T-helper 9 cell (primary cell): ENCODE results near the gene LEMD1.
"Not testable (repeated sequence)": the region's sequence is repeated elsewhere in the genome, so short reads cannot be mapped to it uniquely, and the experiment has no call there.

Source experiments
- DNase-seq: peaks from one replicate; pipeline ENCODE4 v3.0.0-alpha.2; 2020

The LEMD1 gene

GRCh38 chr1:205445646-205445935, 23.7 kb upstream of the LEMD1 start:
- no peak for DNase-seq

GRCh38 chr1:205444931-205445645, 23.2 kb upstream of the LEMD1 start:
- DNase-seq = no peak

- DNase-seq = no peak
These were observed 22.6 kb upstream of the LEMD1 start for GRCh38 chr1:205444300-205444930.

- DNase-seq = no peak
These were observed 21.9 kb upstream of the LEMD1 start for GRCh38 chr1:205443585-205444299.

GRCh38 chr1:205442051-205442725, 20.3 kb upstream of the LEMD1 start:
- no peak for DNase-seq

- DNase-seq = no peak
These were observed 19.8 kb upstream of the LEMD1 start for GRCh38 chr1:205441716-205442050.

GRCh38 chr1:205441318-205441633, 19.4 kb upstream of the LEMD1 start:
- no peak for DNase-seq

- peak; percentile 44 for DNase-seq
These were observed 18.8 kb upstream of the LEMD1 start for GRCh38 chr1:205440476-205441317.

GRCh38 chr1:205440121-205440475, 18.2 kb upstream of the LEMD1 start:
- DNase-seq = no peak

GRCh38 chr1:205438213-205439158, 16.6 kb upstream of the LEMD1 start:
- no peak for DNase-seq

- DNase-seq = no peak
These were observed 15.7 kb upstream of the LEMD1 start for GRCh38 chr1:205437570-205437969.

GRCh38 chr1:205436776-205437410, 15.0 kb upstream of the LEMD1 start:
- no peak for DNase-seq

GRCh38 chr1:205435578-205436573, 14.0 kb upstream of the LEMD1 start:
- no peak for DNase-seq

- DNase-seq = no peak
These were observed 12.9 kb upstream of the LEMD1 start for GRCh38 chr1:205434738-205435137.

GRCh38 chr1:205432692-205433091, 10.8 kb upstream of the LEMD1 start:
- not testable (repeated sequence) for DNase-seq

- DNase-seq = no peak
These were observed 10.3 kb upstream of the LEMD1 start for GRCh38 chr1:205432116-205432515.

GRCh38 chr1:205430696-205431305, 8.9 kb upstream of the LEMD1 start:
- peak; percentile 28 for DNase-seq

- DNase-seq = no peak
These were observed 8.2 kb upstream of the LEMD1 start for GRCh38 chr1:205429762-205430695.
